ENCODE data around the gene OR4D9.

- TF ChIP-seq EMX1 (CRISPR knock-in tag; IDR thresholded peaks at IDR 0.05): no peak
- TF ChIP-seq MAX (CRISPR knock-in tag; IDR thresholded peaks at IDR 0.05): no peak
- TF ChIP-seq RORB (CRISPR knock-in tag; IDR thresholded peaks at IDR 0.05): no peak
- no peak for TF ChIP-seq JUN (CRISPR knock-in tag; IDR thresholded peaks at IDR 0.05)
- no peak for TF ChIP-seq TEAD4 (CRISPR knock-in tag; IDR thresholded peaks at IDR 0.05)
- TF ChIP-seq IRF2 (CRISPR knock-in tag; IDR thresholded peaks at IDR 0.05; ENCODE audit: borderline replicate concordance, low read depth): no peak
- no peak for TF ChIP-seq ZBTB43 (CRISPR knock-in tag; IDR thresholded peaks at IDR 0.05)
Measured at GRCh38 chr11:59503276-59503675, 8.1 kb upstream of the OR4D9 start, which contains the start of gene OR4D11.
